ENCODE data around the gene FBXO39. TPM values are rescaled to one million over a fixed set of nuclear protein-coding genes. Genes with fewer than 3 reads are reported as not detected.
"Not testable (repeated sequence)": the region's sequence is repeated elsewhere in the genome, so short reads cannot be mapped to it uniquely, and the experiment has no call there.

FBXO39 gene
- total RNA-seq, 2 donors from 2014 or later = 0.49 TPM; not detected in 1

- DNase-seq (ENCODE audit: low spot score) = no peak
- no peak overlapping the region for H3K27ac ChIP-seq
- H3K9me3 ChIP-seq = no peaks in the 10 kb centered on the region
- H3K27me3 ChIP-seq (replicated peaks; ENCODE audit: insufficient read depth) = no peaks in the 10 kb centered on the region
- no peak overlapping the region for H3K4me3 ChIP-seq
- no peak for ATAC-seq (ENCODE audit: insufficient number of reproducible peaks, low FRiP score, low read depth)
- no peaks in the 10 kb centered on the region for H3K36me3 ChIP-seq
- TF ChIP-seq CTCF (IDR thresholded peaks at IDR 0.05) = no peak
- no peaks in the 10 kb centered on the region for H3K4me1 ChIP-seq (ENCODE audit: control insufficient read depth in 1 of 2, low read depth in 2 of 2)
These were observed 36.3 kb downstream of the FBXO39 start for GRCh38 chr17:6812295-6812694.

GRCh38 chr17:6815775-6816174, 39.8 kb downstream of the FBXO39 start:
- ATAC-seq (ENCODE audit: insufficient number of reproducible peaks, low FRiP score, low read depth) (no peak), DNase-seq (ENCODE audit: low spot score) (no peak)
- no peak for TF ChIP-seq CTCF (IDR thresholded peaks at IDR 0.05)
- H3K27me3 ChIP-seq (replicated peaks; ENCODE audit: insufficient read depth) = no peaks in the 10 kb centered on the region
- no peaks in the 10 kb centered on the region for H3K9me3 ChIP-seq
- H3K36me3 ChIP-seq = no peaks in the 10 kb centered on the region
- H3K27ac ChIP-seq = no peak overlapping the region
- no peak overlapping the region for H3K4me3 ChIP-seq
- no peaks in the 10 kb centered on the region for H3K4me1 ChIP-seq (ENCODE audit: control insufficient read depth in 1 of 2, low read depth in 2 of 2)

- not testable (repeated sequence) for DNase-seq (ENCODE audit: low spot score); H3K4me1 ChIP-seq (ENCODE audit: control insufficient read depth in 1 of 2, low read depth in 2 of 2); H3K36me3 ChIP-seq; H3K4me3 ChIP-seq; H3K27ac ChIP-seq; H3K9me3 ChIP-seq; H3K27me3 ChIP-seq (replicated peaks; ENCODE audit: insufficient read depth); ATAC-seq (ENCODE audit: insufficient number of reproducible peaks, low FRiP score, low read depth)
These were observed 40.4 kb downstream of the FBXO39 start for GRCh38 chr17:6816368-6816767.

- Histone ChIP-seq H3K4me1 (ENCODE audit: control insufficient read depth in 1 of 2, low read depth in 2 of 2) (no peaks in the 10 kb centered on the region), H3K36me3 (no peaks in the 10 kb centered on the region), H3K9me3 (no peaks in the 10 kb centered on the region), H3K27ac (no peak overlapping the region), H3K27me3 (replicated peaks; ENCODE audit: insufficient read depth) (no peaks in the 10 kb centered on the region), H3K4me3 (no peak overlapping the region)
- ATAC-seq (ENCODE audit: insufficient number of reproducible peaks, low FRiP score, low read depth) = no peak
- no peak for DNase-seq (ENCODE audit: low spot score)
- no peak for TF ChIP-seq CTCF (IDR thresholded peaks at IDR 0.05)
These were observed 42.9 kb downstream of the FBXO39 start for GRCh38 chr17:6818938-6819337.

- DNase-seq (ENCODE audit: low spot score) = no peak
- Histone ChIP-seq H3K4me1 (ENCODE audit: control insufficient read depth in 1 of 2, low read depth in 2 of 2) (no peaks in the 10 kb centered on the region), H3K27me3 (replicated peaks; ENCODE audit: insufficient read depth) (no peaks in the 10 kb centered on the region), H3K4me3 (no peak overlapping the region), H3K9me3 (no peaks in the 10 kb centered on the region), H3K27ac (no peak overlapping the region), H3K36me3 (no peaks in the 10 kb centered on the region)
- no peak for ATAC-seq (ENCODE audit: insufficient number of reproducible peaks, low FRiP score, low read depth)
- no peak for TF ChIP-seq CTCF (IDR thresholded peaks at IDR 0.05)
These were observed 47.0 kb downstream of the FBXO39 start for GRCh38 chr17:6823011-6823442.

- DNase-seq (ENCODE audit: low spot score) (no peak), ATAC-seq (ENCODE audit: insufficient number of reproducible peaks, low FRiP score, low read depth) (no peak)
- Histone ChIP-seq H3K27me3 (replicated peaks; ENCODE audit: insufficient read depth) (no peaks in the 10 kb centered on the region), H3K9me3 (no peaks in the 10 kb centered on the region), H3K4me1 (ENCODE audit: control insufficient read depth in 1 of 2, low read depth in 2 of 2) (no peaks in the 10 kb centered on the region), H3K27ac (no peak overlapping the region), H3K36me3 (no peaks in the 10 kb centered on the region), H3K4me3 (no peak overlapping the region)
- no peak for TF ChIP-seq CTCF (IDR thresholded peaks at IDR 0.05)
These were observed 54.5 kb downstream of the FBXO39 start for GRCh38 chr17:6830383-6830986.

Data from thoracic aorta (tissue), 2 donors.